GM18873 (cell line): ENCODE results near the gene MBD4.
"Not testable (repeated sequence)": the region's sequence is repeated elsewhere in the genome, so short reads cannot be mapped to it uniquely, and the experiment has no call there.

ENCODE experiments used
- ATAC-seq: cut with Tn5 transposase; IDR thresholded peaks from one replicate; pipeline ENCODE4 v1.9.1; 2021; ENCODE audit warnings: mild to moderate bottlenecking, moderate library complexity, moderate number of reproducible peaks; ENCODE audit not compliant: unreplicated experiment, low FRiP score

The MBD4 gene

GRCh38 chr3:129413687-129414506 is 25.9 kb downstream of the MBD4 start:
- ATAC-seq: no peak

- not testable (repeated sequence) for ATAC-seq
These were observed 26.5 kb downstream of the MBD4 start for GRCh38 chr3:129413238-129413637.

GRCh38 chr3:129412542-129413198 is 27.1 kb downstream of the MBD4 start:
- no peak for ATAC-seq

- no peak for ATAC-seq
These were observed 28.8 kb downstream of the MBD4 start for GRCh38 chr3:129410971-129411370.

- ATAC-seq: no peak
These were observed 30.2 kb downstream of the MBD4 start for GRCh38 chr3:129409541-129409940.

GRCh38 chr3:129404610-129405009 is 35.1 kb downstream of the MBD4 start:
- ATAC-seq: no peak

- no peak for ATAC-seq
These were observed 35.6 kb downstream of the MBD4 start for GRCh38 chr3:129404130-129404529.

GRCh38 chr3:129403450-129403849 is 36.3 kb downstream of the MBD4 start:
- no peak for ATAC-seq

GRCh38 chr3:129402616-129403015 is 37.1 kb downstream of the MBD4 start:
- no peak for ATAC-seq

GRCh38 chr3:129402210-129402609 is 37.5 kb downstream of the MBD4 start:
- no peak for ATAC-seq

- ATAC-seq: no peak
These were observed 39.8 kb downstream of the MBD4 start for GRCh38 chr3:129399895-129400357.

GRCh38 chr3:129399145-129399894 is 40.4 kb downstream of the MBD4 start:
- peak; percentile 77 for ATAC-seq

- peak; percentile 11 for ATAC-seq
These were observed 41.0 kb downstream of the MBD4 start for GRCh38 chr3:129398803-129399144.

GRCh38 chr3:129393760-129394564 is 45.8 kb downstream of the MBD4 start:
- not testable (repeated sequence) for ATAC-seq

GRCh38 chr3:129393271-129393670 is 46.5 kb downstream of the MBD4 start:
- ATAC-seq: no peak

- ATAC-seq: not testable (repeated sequence)
These were observed 47.5 kb downstream of the MBD4 start for GRCh38 chr3:129392106-129392887.

- ATAC-seq: not testable (repeated sequence)
These were observed 48.2 kb downstream of the MBD4 start for GRCh38 chr3:129391583-129391982.

- no peak for ATAC-seq
These were observed 50.2 kb downstream of the MBD4 start for GRCh38 chr3:129389572-129389937.

GRCh38 chr3:129388791-129389571 is 50.8 kb downstream of the MBD4 start:
- not testable (repeated sequence) for ATAC-seq
